Keratinocyte (primary cell): ENCODE results near the gene CDK8. TPM values are rescaled to one million over a fixed set of nuclear protein-coding genes. Genes with fewer than 3 reads are reported as not detected.

Source experiments
- DNase-seq: peaks from one replicate; pipeline ENCODE4 v3.0.0-alpha.2; 2011; ENCODE audit warnings: low read depth, missing footprints, low spot score
- FAIRE-seq: peaks from 2 replicates; lab custom pipeline; 2011; peaks lifted over from hg19 to GRCh38; lab: Jason Lieb, UNC
- H2AFZ ChIP-seq: 2 replicates; pipeline ENCODE4 v1.6.0; 2012; ENCODE audit warnings: low read length, control low read depth, inconsistent platforms; ENCODE audit not compliant: control insufficient read depth
- H3K27ac ChIP-seq: 2 replicates; pipeline ENCODE4 v1.5.1; 2011; ENCODE audit warnings: low read length; ENCODE audit not compliant: control insufficient read depth, insufficient read depth
- H3K27me3 ChIP-seq: 3 replicates; pipeline ENCODE4 v1.6.0; 2011; ENCODE audit warnings: low read length; ENCODE audit not compliant: control insufficient read depth, insufficient read depth; ENCODE audit errors: extremely low read depth
- H3K36me3 ChIP-seq, 2 experiments: 2 replicates in 1 of 2; 3 replicates in 1 of 2; pipeline ENCODE4 v1.5.1; 2011; ENCODE audit warnings: low read length in 2 of 2, mild to moderate bottlenecking in 1 of 2; ENCODE audit not compliant: control insufficient read depth in 2 of 2, insufficient read depth in 2 of 2; ENCODE audit errors: extremely low read depth in 1 of 2
- H3K4me1 ChIP-seq: 3 replicates; pipeline ENCODE4 v1.5.1; 2011; ENCODE audit warnings: low read length; ENCODE audit not compliant: control insufficient read depth, insufficient read depth; ENCODE audit errors: extremely low read depth
- H3K4me2 ChIP-seq: 3 replicates; pipeline ENCODE4 v1.6.0; 2011; ENCODE audit warnings: low read depth, low read length; ENCODE audit not compliant: control insufficient read depth, insufficient read depth; ENCODE audit errors: extremely low read depth
- H3K4me3 ChIP-seq, 3 experiments: fragments of 200-600 bp in 1 of 3; sonication (generic) in 1 of 3; 2 replicates in 2 of 3; 3 replicates in 1 of 3; pipeline ENCODE4 v1.5.1; 2011 to 2016; ENCODE audit warnings: low read length in 3 of 3, mild to moderate bottlenecking in 3 of 3, control low read depth in 2 of 3, inconsistent platforms in 1 of 3, low read depth in 1 of 3, mixed read lengths in 1 of 3, mixed run types in 1 of 3, moderate library complexity in 1 of 3; ENCODE audit not compliant: control insufficient read depth in 2 of 3, insufficient read depth in 2 of 3; ENCODE audit errors: extremely low read depth in 1 of 3
- H3K79me2 ChIP-seq: 2 replicates; pipeline ENCODE4 v1.6.0; 2012; ENCODE audit warnings: low read length; ENCODE audit not compliant: control insufficient read depth, insufficient read depth
- H3K9ac ChIP-seq: 3 replicates; pipeline ENCODE4 v1.6.0; 2011; ENCODE audit warnings: low read length; ENCODE audit not compliant: control insufficient read depth, insufficient read depth; ENCODE audit errors: extremely low read depth
- H3K9me1 ChIP-seq: 3 replicates; pipeline ENCODE4 v1.6.0; 2011; ENCODE audit warnings: low read length; ENCODE audit not compliant: control insufficient read depth, insufficient read depth; ENCODE audit errors: extremely low read depth
- H3K9me3 ChIP-seq: 2 replicates; pipeline ENCODE4 v1.5.1; 2012; ENCODE audit warnings: low read depth, low read length; ENCODE audit not compliant: control insufficient read depth
- H4K20me1 ChIP-seq: 3 replicates; pipeline ENCODE4 v1.6.0; 2011; ENCODE audit warnings: low read length; ENCODE audit not compliant: control insufficient read depth, insufficient read depth; ENCODE audit errors: extremely low read depth
- EZH2 ChIP-seq: IDR thresholded peaks from one replicate; pipeline ENCODE4 v1.6.1; 2012; ENCODE audit warnings: inconsistent platforms, mild to moderate bottlenecking, low read length, moderate library complexity
- dilution Hi-C: fragments of 300-500 bp; cut with MboI; formaldehyde crosslinking; loops from one replicate; pipeline ENCODE4 v1.7.0; 2020; ENCODE audit warnings: low sequenced_read_pairs; ENCODE audit not compliant: extremely low pct_ligation_motif_present
- polyA plus RNA-seq, 5 experiments: library from polyadenylated mRNA; depleted of rRNA in 3 of 5; stranded (reverse) in 3 of 5; stranded (forward) in 1 of 5; unstranded in 1 of 5; fragments of >200 nt; gene quantifications; 1 replicate in 1 of 5; 2 replicates in 3 of 5; 3 replicates in 1 of 5; pipeline versions ENCODE4 v1.2.1 to v1.2.3, GENCODE V29; 2011 to 2012; ENCODE audit warnings: missing spikeins in 2 of 5, low read depth in 1 of 5, low replicate concordance in 1 of 5
- TF ChIP-seq, protein P1 (sequence below), 3 experiments: IDR thresholded peaks in 1 of 3; conservative IDR thresholded peaks in 1 of 3; optimal IDR thresholded peaks in 1 of 3; 2 replicates in 2 of 3; 3 replicates in 1 of 3; pipeline versions ENCODE3 to v1.5.1; 2011; ENCODE audit warnings: low read length in 3 of 3, mild to moderate bottlenecking in 3 of 3, moderate library complexity in 2 of 3, control low read depth in 1 of 3, inconsistent platforms in 1 of 3; ENCODE audit not compliant: insufficient read depth in 2 of 3; ENCODE audit errors: extremely low read depth in 1 of 3

The CDK8 gene
- polyA plus RNA-seq, 1 donor (not counting 4 experiments of a cell fraction or from before 2014, with no cell fraction given): 27.5 TPM

DNA sequence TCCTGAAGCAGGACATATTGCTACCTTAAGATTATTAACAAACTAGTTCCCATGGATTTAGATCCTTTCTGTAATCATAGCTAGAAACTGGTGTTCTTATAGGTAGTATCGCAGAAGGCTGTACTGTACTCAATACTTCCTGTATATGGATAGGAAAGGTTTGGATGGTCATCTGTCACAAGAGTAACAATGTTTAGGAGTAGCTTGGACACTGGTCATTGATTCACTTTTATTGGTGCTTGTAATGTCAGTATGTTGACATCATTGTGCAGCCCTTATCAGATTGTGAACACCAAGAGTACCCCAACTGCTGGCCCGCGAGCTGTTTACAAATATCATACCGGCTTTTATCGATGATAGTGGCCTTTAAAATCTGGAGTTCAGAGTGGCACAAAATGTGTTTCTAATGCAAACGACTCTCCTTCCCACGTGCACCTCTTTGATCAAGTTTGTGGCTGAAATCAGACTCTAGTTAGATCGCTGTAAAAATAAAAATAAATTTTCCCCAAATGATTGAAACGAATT lies 605 bp upstream of the CDK8 start:
- Histone ChIP-seq H3K36me3 (no peaks in the 10 kb centered on the region), H4K20me1 (peaks cover 2% of the 10 kb centered on the region), H3K9me1 (no peaks in the 10 kb centered on the region), H3K4me1 (peaks cover 15% of the 10 kb centered on the region), H3K9ac (peak overlapping the region; percentile 84), H3K79me2 (peaks cover 40% of the 10 kb centered on the region), H3K27ac (peak overlapping the region; percentile 75), H3K4me2 (peak overlapping the region; percentile 75), H3K27me3 (peaks cover 6% of the 10 kb centered on the region), H2AFZ (peak overlapping the region; percentile 85), H3K4me3 (peak overlapping the region; percentile 74 to 92 (median 91)), H3K9me3 (no peaks in the 10 kb centered on the region)
- TF ChIP-seq EZH2: no peak
- TF ChIP-seq, protein P1, sequence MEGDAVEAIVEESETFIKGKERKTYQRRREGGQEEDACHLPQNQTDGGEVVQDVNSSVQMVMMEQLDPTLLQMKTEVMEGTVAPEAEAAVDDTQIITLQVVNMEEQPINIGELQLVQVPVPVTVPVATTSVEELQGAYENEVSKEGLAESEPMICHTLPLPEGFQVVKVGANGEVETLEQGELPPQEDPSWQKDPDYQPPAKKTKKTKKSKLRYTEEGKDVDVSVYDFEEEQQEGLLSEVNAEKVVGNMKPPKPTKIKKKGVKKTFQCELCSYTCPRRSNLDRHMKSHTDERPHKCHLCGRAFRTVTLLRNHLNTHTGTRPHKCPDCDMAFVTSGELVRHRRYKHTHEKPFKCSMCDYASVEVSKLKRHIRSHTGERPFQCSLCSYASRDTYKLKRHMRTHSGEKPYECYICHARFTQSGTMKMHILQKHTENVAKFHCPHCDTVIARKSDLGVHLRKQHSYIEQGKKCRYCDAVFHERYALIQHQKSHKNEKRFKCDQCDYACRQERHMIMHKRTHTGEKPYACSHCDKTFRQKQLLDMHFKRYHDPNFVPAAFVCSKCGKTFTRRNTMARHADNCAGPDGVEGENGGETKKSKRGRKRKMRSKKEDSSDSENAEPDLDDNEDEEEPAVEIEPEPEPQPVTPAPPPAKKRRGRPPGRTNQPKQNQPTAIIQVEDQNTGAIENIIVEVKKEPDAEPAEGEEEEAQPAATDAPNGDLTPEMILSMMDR (optimal IDR thresholded peaks at IDR 0.05 in 1 of 3, IDR thresholded peaks at IDR 0.05 in 1 of 3, conservative IDR thresholded peaks at IDR 0.05 in 1 of 3; ENCODE audit: extremely low read depth in 1 of 3, insufficient read depth in 2 of 3, low read length in 3 of 3): no peak
- dilution Hi-C loops: no loop called here
- FAIRE-seq: peak; percentile 41
- DNase-seq: no peak

DNA sequence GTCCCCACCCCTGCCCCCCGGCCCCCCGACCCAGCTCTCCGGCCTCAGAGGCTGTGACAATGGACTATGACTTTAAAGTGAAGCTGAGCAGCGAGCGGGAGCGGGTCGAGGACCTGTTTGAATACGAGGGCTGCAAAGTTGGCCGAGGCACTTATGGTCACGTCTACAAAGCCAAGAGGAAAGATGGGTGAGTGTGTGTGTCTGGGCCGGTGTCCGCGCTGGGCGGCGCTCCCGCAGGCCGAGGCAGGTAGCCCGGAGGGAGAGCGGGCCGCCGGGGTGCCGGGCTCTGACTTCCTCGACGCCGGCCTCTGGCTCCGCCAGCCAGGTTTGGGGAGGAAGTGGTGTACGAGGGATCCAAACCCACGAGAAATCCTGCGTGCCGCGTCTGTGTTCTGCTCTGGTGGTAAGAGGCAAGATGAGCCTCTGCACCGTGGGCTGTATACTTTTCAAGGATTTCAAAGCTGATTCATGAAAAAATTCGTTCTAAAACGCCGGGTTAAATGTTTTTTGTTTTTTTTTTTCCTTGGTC lies 718 bp downstream of the CDK8 start:
- Histone ChIP-seq H3K4me1 (peaks cover 15% of the 10 kb centered on the region), H2AFZ (peak overlapping the region; percentile 87), H4K20me1 (peaks cover 2% of the 10 kb centered on the region), H3K27ac (peak overlapping the region; percentile 66), H3K4me2 (peak overlapping the region; percentile 93), H3K9me3 (no peaks in the 10 kb centered on the region), H3K9ac (peak overlapping the region; percentile 84), H3K27me3 (no peaks in the 10 kb centered on the region), H3K4me3 (peak overlapping the region; percentile 74 to 92 (median 91)), H3K79me2 (peaks cover 53% of the 10 kb centered on the region), H3K9me1 (no peaks in the 10 kb centered on the region), H3K36me3 (no peaks in the 10 kb centered on the region)
- dilution Hi-C loops: no loop called here
- FAIRE-seq (no peak), DNase-seq (no peak)
- no peak for TF ChIP-seq EZH2
- TF ChIP-seq, protein P1 (optimal IDR thresholded peaks at IDR 0.05 in 1 of 3, IDR thresholded peaks at IDR 0.05 in 1 of 3, conservative IDR thresholded peaks at IDR 0.05 in 1 of 3; ENCODE audit: extremely low read depth in 1 of 3, insufficient read depth in 2 of 3, low read length in 3 of 3): peak in 1 of 3 experiments; percentile 34
